ENCODE data around the gene SLC25A26.

The SLC25A26 gene

GRCh38 chr3:66326340-66326739, 105.5 kb downstream of the SLC25A26 start:
- no peak for DNase-seq (ENCODE audit: low spot score)

DNA sequence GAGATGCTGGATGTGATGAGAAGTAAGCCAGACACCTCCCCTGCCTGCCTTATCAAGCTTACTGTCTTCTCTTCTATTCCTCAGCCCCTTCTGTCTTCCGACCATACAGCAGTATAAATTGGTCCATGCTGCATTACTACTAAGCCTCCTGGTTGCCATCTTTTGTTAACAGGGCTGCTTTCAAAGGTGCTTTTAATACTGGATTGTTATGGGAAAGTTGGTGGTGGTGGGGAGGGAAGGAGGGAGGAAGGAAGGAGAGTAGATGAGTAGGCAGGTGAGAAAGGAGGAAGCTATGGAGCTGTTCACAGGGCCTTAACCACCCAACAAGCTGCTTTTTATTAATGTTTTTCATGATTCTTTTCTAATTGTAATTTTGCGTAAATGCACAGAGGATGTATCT, 114.9 kb downstream of the SLC25A26 start:
- DNase-seq (ENCODE audit: low spot score): no peak

DNA sequence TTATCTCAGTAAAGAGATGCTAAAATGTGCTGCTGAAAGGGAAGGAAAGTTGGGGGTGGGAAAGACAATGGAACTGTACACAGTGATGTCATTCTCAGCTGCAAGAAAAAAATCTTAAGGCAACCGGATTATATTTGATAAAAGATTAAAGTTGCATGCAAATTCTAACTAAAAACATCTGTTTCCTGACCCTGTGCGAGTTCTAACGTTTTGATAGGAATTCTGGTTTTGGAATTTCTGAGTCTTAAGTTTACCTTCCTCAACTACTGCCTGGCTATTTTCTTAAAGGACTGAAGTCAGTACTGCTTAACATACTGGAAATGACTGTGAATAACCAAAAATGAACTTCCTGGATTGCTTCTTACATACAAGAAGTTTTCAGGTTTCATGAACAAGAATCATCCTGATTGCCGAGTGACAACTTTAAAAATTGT, 115.5 kb downstream of the SLC25A26 start:
- DNase-seq (ENCODE audit: low spot score): no peak

DNA sequence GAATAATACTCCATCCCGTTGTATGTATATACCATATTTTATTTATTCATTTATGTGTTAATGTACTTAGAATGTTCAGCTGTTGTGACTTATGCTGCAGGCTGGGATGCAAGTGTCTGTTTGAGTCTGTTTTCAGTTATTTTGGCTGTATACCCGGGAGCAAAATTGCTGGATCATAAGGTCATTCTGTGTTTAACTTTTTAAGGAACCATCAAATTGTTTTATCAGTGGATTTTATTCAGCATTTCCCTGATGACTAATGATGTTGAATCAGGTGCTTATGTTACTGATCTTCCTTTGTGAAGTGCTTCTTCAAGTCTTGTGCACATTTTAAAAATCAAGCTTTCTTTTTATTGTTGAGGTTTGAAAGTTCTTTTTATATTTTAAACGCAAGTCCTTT, 118.1 kb downstream of the SLC25A26 start:
- DNase-seq (ENCODE audit: low spot score): no peak

GRCh38 chr3:66342717-66343356, 122.0 kb downstream of the SLC25A26 start:
- no peak for DNase-seq (ENCODE audit: low spot score)

- DNase-seq (ENCODE audit: low spot score): no peak
These were observed 123.6 kb downstream of the SLC25A26 start for GRCh38 chr3:66344391-66344811.

- DNase-seq (ENCODE audit: low spot score): no peak
These were observed 124.2 kb downstream of the SLC25A26 start for GRCh38 chr3:66344848-66345578.

DNA sequence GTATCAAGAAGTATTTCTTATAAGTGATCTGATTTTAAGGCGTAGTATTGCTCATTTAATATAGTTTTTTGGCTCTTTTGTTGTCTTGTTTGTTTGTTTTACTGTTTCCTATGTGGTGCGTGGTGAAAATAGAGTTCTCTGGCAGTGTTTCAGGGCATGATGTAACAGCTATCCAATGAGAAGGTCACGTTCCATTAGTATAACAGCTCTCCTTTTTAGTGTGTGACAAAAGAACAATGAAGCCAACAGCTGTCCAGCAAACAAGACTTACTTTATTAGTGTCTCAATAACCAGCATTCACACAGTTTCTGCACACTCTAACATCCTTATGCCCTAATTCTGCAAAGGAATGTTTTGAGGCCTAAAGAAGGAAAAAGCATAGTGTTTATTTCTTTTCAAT, 127.9 kb downstream of the SLC25A26 start:
- no peak for DNase-seq (ENCODE audit: low spot score)

- DNase-seq (ENCODE audit: low spot score): no peak
These were observed 129.8 kb downstream of the SLC25A26 start for GRCh38 chr3:66350601-66351000.

DNA sequence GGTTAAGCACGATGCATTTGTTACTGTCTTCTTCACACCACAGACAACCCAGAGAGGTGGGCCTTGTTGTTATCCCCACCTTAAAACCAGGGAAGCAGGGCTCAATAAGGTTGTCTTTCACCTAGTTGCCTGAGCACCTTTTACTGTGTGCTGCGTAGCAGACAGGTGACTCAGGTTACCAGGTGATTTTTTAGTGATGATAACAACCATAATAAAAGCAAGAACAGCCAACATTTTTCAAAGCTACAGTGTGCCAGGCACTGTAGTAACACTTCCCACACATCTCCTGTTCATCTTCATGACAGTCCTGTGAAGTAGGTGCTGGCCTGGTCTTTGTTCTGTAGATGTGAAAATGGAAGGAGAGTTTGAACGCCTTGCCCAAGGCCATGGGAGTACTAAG, 132.2 kb downstream of the SLC25A26 start:
- no peak for DNase-seq (ENCODE audit: low spot score)

DNA sequence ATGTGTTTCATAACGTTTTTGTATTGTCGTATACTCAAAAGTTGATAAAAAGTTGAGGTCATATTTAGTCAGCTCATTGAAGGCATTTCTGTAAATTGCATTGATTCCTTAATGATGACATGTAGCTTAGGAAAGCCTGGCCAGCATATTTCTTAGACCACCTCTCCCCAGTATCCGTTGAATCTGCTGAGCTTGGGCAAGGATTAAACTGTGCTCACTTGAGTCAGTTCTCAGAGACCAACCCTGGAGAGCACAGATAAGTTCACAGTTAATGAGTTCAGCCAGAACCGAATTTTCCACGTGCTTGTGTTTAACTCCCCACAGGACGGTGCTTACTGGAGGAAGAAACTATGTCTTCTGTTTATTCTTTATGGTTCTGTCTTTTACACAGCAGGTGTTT, 132.7 kb downstream of the SLC25A26 start:
- no peak for DNase-seq (ENCODE audit: low spot score)

- DNase-seq (ENCODE audit: low spot score): no peak
These were observed 133.2 kb downstream of the SLC25A26 start for GRCh38 chr3:66354001-66354400.

GRCh38 chr3:66355394-66355793, 134.6 kb downstream of the SLC25A26 start:
- no peak for DNase-seq (ENCODE audit: low spot score)

- no peak for DNase-seq (ENCODE audit: low spot score)
These were observed 135.2 kb downstream of the SLC25A26 start for GRCh38 chr3:66355997-66356396.

DNA sequence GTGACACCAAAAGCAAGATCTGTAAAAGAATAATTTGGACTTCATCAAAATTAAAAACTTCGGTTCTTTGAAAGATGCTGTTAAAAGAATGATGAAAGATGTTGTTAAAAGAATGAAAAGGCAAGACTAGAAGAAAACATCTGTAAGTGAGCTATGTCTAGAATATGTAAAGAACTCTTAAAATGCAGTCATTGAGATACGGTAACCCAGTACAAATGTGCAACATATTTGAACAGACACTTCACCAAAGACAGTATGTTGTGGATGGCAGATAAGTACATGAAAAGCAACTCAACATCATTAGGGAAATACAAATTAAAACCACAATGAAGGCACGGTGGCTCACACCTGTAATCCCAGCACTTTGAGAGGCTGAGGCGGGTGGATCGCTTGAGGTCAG, 140.6 kb downstream of the SLC25A26 start:
- no peak for DNase-seq (ENCODE audit: low spot score)

DNA sequence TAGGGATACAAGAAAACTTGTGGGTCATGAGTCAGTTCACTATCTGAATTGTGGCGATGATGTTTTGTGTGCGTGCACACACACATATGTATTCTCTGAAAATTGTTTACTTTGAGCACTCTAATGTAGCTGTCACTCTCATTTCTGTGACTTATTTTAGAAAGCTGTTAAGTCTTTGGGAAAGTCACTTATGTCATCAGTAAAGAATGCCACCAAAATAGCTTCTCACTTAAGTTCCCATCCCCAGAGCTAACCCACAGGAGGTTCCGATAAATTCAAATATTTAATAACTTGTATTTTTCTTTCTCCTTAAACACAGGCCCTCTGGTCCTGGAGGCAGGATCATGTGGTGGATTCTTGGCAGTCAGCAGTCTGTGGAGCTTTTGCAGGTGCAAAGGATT, 141.7 kb downstream of the SLC25A26 start:
- no peak for DNase-seq (ENCODE audit: low spot score)

- DNase-seq (ENCODE audit: low spot score): no peak
These were observed 142.3 kb downstream of the SLC25A26 start for GRCh38 chr3:66363148-66363547.

DNA sequence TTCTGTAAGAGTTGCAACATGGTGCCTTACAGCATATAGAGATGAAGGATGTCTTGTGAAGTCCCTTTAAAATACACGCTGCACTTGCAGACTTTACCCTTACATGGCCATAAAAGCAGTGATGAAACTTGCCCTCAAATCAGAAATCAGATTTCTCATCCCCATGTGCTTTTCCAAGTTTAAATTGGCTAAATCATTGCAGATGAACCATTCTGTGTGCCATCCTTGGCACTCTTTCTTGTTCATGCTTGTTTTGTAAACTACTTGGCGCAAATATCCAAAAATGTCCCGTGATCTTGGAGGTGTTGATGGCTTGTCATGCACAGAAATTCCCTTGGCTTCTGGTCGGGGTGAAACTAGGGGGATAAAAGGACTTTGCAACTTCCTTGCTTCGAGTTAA, 144.3 kb downstream of the SLC25A26 start:
- DNase-seq (ENCODE audit: low spot score): no peak

GRCh38 chr3:66366747-66367146, 145.9 kb downstream of the SLC25A26 start:
- no peak for DNase-seq (ENCODE audit: low spot score)

GRCh38 chr3:66367979-66368378, 147.2 kb downstream of the SLC25A26 start:
- no peak for DNase-seq (ENCODE audit: low spot score)

DNA sequence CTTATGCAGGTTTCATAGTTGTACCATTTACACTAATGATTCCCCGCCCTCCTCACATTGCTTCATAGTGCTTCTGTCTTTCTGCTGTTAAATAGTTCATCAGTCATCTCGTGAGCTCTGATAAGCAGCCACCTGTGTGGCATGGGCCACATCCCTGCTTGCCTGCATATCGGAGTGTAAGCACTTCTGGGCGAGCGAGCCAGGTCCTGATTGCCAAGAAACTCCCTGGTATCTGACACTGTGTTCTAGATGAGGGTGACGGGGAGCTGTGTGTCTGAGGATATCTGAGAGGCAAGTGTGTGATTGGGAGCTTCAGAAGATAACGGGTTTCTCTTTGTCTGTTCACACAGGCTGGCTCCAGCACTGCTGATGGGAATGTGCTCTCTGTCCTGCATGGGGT, 149.4 kb downstream of the SLC25A26 start:
- DNase-seq (ENCODE audit: low spot score): no peak

DNA sequence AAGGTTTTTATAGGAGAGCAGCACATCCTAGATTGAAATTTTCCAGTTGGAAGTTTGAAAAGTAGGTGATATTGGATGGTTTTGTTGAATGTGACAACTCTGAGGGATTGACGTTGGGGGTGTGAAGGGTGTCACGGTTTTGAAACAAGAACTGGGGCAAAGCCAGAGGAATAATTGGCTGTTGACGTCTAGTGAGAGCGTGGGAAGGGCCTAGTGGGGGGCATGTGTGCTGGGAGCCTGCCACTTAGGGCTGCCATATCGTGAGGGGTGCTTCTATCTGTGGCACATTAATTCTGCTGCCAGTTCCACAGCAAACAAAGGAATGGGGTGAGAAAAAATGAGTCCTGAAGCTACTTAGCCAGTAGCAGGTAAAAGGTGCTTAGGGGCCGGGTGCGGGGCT, 150.6 kb downstream of the SLC25A26 start:
- no peak for DNase-seq (ENCODE audit: low spot score)

DNA sequence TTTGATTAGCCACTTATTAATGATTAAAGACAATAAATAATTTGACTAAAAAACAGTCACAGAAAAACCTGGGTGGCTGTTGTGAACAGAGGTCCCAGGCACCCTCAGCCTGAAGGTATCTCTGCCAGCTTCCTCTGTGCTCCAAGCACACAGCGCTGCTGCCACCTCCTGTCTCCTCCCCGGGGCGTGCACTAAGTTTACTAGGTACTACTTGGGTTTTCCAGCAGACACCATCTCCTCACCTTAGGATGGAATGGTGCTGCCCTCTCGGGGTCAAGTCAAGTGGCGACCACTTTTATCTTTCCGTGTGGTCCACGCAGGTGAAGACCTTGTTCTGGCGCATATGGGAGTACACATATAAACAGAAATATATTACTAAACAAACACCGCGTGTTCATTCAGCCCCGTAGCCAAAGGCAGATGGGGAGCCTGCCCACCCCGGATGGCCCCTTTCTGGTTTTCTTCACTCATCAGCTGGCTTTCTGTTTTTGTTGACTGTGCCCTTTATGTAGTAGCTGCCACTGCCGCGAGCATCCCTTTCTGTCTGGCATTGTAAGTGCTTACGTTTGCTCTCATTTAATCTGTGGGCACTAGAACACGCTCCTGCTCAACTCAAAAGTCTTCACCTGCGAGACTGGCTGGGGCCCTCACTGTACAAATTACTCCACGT, 152.0 kb downstream of the SLC25A26 start:
- DNase-seq (ENCODE audit: low spot score): peak; percentile 49

Measured in CD4-positive, alpha-beta T cell treated with Interleukin-2 at 100 ng/mL for 4 hours (primary cell).